ENCODE measurements around the gene ADRA2C. TPM values are rescaled to one million over a fixed set of nuclear protein-coding genes. Genes with fewer than 3 reads are reported as not detected.
A peak's percentile ranks its signal among the peaks of the same experiment; 100 is the strongest.

ADRA2C gene
- polyA plus RNA-seq, 10 donors = 1.2 to 2.4 (median 1.8) TPM

- DNase-seq = no peak
Measured at GRCh38 chr4:3775576-3775975, 9.4 kb downstream of the ADRA2C start.

GRCh38 chr4:3776166-3777032 is 10.2 kb downstream of the ADRA2C start:
- no peak for DNase-seq

GRCh38 chr4:3777033-3777390 is 10.8 kb downstream of the ADRA2C start:
- DNase-seq = no peak

- no peak for DNase-seq
Measured at GRCh38 chr4:3777669-3778068, 11.5 kb downstream of the ADRA2C start.

GRCh38 chr4:3779509-3779908 is 13.3 kb downstream of the ADRA2C start:
- no peak for DNase-seq

GRCh38 chr4:3780347-3781171 is 14.4 kb downstream of the ADRA2C start:
- no peak for DNase-seq

- DNase-seq = no peak
Measured at GRCh38 chr4:3781193-3781886, 15.2 kb downstream of the ADRA2C start.

GRCh38 chr4:3781997-3782930 is 16.1 kb downstream of the ADRA2C start:
- no peak for DNase-seq

- DNase-seq = no peak
Measured at GRCh38 chr4:3783693-3784306, 17.6 kb downstream of the ADRA2C start.

- no peak for DNase-seq
Measured at GRCh38 chr4:3784454-3785291, 18.5 kb downstream of the ADRA2C start.

- DNase-seq = no peak
Measured at GRCh38 chr4:3785292-3785565, 19.0 kb downstream of the ADRA2C start.

- DNase-seq = peak; percentile 36 to 56 (median 36)
Measured at GRCh38 chr4:3786196-3786869, 20.1 kb downstream of the ADRA2C start.

- no peak for DNase-seq
Measured at GRCh38 chr4:3787489-3788365, 21.5 kb downstream of the ADRA2C start.

GRCh38 chr4:3788366-3788660 is 22.1 kb downstream of the ADRA2C start:
- DNase-seq = no peak

- no peak for DNase-seq
Measured at GRCh38 chr4:3789587-3789986, 23.4 kb downstream of the ADRA2C start.

- DNase-seq = peak in 1 of 3 donors; percentile 33
Measured at GRCh38 chr4:3790006-3790561, 23.9 kb downstream of the ADRA2C start.

- no peak for DNase-seq
Measured at GRCh38 chr4:3791256-3791655, 25.1 kb downstream of the ADRA2C start.

GRCh38 chr4:3791910-3792542 is 25.8 kb downstream of the ADRA2C start:
- DNase-seq = peak in 2 of 3 donors; percentile 56 to 75
